SW480 (cell line): ENCODE results near the gene ZBTB8B.
"Not testable (repeated sequence)": the region's sequence is repeated elsewhere in the genome, so short reads cannot be mapped to it uniquely, and the experiment has no call there.

Experiments used
- DNase-seq: peaks from one replicate; pipeline ENCODE4 v3.0.0-alpha.2; 2016; ENCODE audit warnings: low spot score

Gene ZBTB8B

DNA sequence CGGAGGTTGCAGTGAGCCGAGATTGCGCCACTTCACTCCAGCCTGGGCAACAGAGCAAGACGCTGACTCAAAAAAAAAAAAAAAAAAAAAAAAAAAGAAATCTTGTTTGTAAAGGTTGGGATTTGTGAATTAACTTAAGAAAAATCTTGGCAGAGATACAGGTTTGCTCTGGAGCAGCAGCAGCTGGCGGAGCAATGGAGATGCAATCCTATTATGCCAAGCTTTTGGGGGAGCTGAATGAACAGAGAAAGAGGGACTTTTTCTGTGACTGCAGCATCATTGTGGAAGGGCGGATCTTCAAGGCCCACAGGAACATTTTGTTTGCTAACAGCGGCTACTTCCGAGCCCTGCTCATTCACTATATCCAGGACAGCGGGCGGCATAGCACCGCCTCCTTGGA is 5.6 kb downstream of the ZBTB8B start:
- no peak for DNase-seq

DNA sequence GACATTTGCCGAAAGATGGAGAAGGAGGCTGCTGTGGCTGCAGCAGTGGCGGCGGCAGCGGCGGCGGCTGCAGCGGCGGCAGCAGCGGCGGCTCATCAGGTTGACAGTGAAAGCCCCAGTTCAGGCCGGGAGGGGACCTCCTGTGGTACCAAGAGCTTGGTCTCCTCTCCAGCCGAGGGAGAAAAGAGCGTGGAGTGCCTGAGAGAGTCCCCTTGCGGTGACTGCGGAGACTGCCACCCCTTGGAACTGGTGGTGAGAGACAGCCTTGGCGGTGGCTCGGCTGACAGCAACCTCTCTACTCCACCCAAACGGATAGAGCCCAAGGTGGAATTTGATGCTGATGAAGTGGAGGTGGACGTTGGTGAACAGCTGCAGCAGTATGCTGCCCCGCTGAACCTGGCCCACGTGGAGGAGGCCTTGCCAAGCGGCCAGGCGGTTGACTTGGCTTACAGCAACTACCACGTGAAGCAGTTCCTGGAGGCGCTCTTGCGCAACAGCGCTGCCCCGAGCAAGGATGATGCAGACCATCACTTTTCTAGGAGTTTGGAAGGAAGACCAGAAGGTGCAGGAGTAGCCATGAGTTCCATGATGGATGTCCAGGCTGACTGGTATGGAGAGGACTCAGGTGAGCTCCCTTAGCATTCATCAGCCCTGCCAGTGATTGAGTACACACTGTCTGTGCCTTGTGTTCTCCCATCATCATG is 6.3 kb downstream of the ZBTB8B start:
- no peak for DNase-seq

DNA sequence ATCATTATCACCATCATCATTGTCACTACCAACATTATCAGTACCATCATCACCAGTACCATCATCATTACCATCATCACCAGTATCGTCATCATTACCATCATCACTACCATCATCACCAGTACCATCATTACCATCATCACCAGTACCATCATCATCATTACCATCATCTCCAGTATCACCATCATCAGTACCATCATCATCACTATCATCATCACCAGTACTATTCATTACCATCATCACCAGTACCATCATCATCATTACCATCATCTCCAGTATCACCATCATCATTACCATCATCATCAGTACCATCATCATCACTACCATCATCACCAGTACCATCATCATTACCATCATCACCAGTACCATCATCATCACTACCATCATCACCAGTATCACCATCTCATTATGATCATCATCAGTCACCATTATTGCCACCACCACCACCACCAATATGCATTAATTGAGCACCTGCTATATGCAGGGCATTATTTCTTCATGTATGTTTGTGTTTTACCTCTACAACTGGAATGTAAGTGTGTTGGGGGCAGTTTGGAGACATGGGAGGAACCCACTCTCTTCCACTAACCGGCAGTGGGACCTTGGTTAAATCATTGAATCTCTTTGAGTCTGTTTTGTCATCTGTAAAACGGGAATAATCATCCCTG is 7.0 kb downstream of the ZBTB8B start:
- no peak for DNase-seq

DNA sequence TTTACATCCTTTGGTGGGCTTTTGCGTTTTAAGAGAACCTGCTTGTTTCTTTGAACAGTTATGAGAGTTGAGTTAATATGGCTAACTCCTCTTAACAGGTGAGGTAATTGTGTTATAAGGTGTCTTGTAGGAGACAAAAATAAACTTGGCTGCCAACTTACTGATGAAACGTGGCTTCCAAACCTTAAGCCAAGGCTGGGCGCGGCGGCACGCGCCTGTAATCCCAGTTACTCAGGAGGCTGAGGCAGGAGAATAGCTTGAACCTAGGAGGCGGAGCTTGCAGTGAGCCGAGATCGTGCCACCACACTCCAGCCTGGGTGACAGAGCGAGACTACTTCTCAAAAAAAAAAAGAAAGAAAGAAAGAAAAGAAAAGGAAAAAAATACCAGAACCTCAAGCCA is 8.1 kb downstream of the ZBTB8B start:
- not testable (repeated sequence) for DNase-seq

DNA sequence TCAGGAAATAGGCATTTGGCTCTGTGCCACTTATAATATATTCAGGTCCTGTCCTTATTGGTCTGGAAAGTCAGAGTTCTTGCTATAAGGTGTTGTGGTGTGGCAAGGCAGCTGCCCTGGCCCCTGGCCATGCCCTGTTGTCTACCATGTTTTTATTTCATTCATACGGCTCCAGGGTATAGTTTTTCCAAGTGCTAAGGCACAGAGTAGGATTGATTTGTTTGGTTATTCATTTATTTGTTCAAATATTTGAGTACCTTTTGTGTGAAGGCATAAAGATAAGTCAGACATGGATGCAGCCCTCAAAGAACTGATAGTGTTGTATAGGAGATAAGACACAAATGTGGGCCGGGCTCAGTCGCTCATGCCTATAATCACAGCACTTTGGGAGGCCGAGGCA is 10.1 kb downstream of the ZBTB8B start:
- no peak for DNase-seq

DNA sequence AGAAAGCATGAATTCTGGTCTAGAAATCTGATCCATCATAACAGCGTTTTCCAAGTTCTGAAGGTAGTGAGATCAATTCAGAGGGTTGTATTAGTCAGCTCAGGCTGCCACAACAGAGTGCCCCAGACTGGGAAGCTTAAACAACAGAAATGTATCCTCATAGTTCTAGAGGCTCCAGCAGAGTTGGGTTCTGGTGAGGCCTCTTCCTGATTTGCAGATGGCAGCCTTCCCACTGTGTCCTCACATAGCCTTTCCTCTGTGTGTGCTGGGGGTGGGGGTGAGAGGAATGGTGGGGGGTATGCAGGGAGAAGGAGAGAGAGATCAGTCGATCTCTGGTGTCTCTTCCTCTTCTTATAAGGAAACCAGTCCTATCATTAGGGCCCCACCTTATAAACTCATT is 15.1 kb downstream of the ZBTB8B start:
- no peak for DNase-seq

DNA sequence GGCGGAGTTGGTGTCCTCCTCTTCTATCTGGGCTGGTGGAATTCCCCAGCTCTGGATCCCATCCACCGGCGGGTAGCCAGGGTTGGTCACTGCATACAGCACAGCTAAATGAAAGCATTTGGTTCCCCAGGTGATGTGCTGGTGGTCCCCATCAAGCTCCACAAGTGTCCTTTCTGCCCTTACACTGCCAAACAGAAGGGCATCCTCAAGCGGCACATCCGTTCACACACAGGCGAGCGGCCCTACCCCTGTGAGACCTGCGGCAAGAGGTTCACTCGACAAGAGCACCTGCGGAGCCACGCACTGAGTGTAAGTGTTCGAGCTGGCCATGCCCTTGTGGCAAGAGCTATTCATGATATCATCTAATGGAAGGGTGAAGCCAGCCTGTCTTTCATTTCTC is 15.9 kb downstream of the ZBTB8B start:
- DNase-seq: no peak

DNA sequence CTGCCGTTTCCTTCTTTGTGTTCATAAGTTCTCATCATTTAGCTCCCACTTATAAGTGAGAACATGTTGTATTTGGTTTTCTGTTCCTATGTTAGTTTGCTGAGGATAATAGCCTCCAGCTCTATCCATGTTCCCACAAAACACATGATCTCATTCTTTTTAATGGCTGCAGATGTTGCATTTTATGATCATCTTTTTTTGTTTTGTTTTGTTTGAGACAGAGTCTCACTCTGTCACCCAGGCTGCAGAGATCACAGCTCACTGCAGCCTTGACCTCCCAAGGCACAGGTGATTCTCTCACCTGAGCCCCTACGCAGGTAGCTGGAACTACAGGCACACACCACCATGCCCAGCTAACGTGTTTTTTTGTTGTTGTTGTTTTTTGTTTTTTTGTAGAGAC is 16.9 kb downstream of the ZBTB8B start:
- not testable (repeated sequence) for DNase-seq

DNA sequence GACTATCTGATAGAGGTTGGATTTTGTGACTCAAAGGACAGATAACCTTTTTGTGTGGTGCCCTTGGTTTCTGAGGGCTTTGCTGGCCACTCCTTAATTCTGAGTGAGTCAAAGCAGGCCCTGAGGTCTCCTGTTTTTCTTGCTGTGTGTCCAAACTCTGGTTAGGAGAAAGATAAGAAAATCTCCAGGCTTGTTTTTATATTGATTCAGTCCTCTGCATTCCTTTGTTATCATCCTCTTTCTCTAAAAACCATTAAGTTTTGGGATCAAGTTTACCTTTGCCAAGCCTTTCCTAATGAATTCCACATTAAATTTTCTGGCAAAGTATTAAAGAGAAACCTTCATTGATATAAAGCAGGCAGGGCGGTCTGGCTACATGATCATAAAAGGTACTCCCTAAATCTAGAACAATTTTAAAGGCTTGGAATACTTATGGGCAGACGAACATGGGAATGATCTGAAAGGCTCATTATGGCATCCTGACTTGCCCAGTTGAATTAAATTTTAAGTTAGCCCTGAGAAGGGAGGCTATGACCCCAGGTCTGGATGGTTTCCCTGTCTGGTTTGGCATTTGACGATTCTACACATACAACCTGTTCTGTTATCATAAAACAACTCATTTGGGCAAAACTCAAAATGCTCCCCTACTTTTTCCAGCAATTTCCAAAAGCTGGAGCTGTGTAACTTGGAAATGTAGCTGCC is 20.8 kb downstream of the ZBTB8B start:
- no peak for DNase-seq

DNA sequence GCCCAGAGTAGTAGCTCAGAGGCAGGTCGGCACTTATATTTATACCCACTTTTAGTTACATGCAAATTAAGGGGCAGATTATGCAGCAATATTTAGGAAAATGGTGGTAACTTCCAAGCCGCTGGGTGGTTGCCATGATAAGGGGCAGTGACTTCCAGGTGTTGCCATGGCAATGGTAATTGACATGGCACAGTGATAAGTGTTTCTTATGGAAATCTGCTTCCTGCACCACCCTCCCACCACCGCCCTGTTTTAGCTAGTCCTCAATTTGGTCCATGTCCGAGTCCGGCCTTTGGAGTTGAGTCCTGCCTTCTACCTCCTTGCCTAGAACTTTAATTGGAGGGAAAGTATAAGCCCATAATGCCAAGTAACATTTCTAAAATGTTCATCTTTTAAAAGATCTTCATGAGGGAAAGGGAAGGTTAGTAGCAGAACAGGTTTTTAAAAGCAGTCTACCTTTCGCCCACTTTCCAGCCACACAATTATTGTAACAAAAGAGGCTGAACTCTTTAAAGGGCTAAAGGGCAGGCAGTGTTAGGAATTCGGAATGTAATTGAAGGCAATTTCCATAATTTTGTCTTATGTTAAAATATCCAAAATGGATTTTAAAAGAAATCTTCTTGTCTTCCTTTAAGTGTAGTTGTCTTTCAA is 21.7 kb downstream of the ZBTB8B start:
- no peak for DNase-seq

DNA sequence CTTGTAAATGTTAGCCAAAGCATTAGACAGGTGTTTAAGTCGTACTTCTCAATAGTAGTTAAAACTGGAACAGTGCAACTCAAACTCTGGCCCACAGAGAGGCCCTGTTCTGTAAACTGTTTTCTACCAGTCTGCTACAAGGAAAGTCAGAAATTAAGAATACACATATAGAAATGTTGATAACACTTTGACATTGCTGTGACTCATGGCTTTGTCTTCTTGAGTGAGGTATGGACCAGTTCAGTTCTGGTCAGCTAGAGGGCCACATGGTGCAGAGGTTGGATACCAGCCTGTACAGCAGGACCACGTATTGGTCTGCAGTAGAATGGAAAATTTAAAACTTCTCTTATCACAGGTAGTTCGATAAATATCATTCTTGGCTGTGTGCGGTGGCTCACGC is 22.3 kb downstream of the ZBTB8B start:
- no peak for DNase-seq

DNA sequence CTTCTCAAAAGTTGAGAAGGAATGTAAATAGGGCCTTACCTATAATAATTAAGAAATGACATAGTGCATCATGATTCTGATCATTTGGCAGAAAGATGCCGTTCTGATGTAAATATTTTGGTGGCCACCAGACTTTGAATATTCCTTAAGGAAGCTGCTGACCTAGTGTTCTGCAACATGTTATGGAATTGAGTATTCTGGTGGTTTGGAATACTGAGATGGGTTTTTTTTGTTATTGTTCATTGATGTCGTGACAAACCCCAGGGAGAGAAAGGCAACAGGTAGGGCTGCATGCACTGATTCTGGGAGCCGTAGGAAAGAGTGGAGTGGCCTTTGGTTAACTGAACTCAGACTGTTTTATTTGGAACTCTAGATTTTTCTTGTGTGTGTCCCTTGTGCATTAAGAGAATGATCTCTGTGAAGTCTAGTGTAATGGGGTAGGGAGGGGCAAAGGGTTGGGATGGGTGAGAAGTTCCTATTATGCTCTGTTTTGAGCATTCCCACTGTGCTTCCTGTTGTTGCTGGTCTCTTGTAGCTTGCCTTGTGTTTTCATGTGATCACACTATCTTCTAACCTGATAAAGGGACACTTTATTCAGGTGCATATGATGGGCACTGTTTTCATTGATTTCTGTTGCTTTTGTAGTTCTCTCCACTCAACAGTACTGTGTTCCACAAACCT is 25.0 kb downstream of the ZBTB8B start:
- no peak for DNase-seq

DNA sequence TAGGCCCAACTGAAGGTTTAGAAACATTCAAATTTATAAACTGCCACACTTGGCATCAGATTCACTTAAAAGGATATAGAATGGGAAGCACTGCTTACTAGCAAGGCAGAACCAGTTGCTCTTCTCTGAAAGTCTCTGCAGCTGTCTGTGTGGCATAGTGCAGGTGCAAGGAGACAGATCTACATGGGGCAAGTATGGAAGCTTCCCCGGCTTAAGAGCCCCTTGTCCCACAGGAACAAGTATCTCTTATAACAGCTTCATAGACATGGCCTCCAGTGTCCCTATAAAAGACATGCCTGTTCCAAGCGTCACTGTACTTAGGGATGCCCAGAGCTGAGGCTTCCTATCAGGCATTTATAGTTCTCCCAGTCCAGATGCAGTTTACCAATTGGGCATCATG is 26.5 kb downstream of the ZBTB8B start:
- no peak for DNase-seq

DNA sequence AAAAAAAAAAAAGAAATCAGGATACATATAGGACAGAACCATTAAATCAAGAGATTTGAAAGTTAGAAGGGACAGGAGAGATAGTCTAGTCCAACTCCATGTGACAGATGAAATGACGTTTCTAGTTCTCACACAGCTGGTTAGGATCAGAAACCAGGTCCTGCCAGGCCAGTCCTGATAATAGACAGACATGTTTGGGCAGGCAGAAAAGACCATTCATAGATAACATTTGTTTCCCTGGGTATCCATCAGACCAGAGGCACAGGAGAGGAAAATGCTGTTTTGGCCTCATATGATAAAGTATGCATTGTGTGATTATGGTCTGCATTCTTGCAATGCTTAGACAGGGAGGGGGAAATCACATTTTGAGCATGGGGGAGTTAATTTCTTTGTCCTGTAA is 29.3 kb downstream of the ZBTB8B start:
- DNase-seq: no peak

DNA sequence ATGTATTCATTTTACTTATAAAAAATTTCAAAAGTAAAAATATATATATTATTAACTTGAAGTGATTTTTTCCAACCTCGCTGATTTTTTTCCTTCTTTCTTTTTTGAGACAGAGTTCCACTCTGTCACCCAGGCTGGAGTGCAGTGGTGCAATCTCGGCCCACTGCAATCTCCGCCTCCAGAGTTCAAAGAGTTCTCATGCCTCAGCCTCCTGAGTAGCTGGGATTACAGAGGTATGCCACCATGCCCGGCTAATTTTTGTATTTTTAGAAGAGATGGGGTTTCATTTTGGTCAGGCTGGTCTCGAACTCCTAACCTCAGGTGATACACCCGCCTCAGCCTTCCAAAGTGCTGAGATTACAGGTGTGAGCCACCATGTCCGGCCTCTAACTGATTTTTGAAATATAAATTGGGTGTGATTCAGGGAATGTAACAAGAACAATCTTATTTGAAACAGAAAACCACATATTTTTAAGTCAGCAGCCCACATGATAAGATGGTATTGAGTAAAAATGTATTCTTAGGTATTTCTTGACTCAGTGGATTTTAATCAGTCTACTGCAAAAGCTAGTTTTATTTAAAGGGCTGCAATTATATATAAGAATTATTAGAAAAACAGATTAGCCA is 30.0 kb downstream of the ZBTB8B start:
- DNase-seq: no peak

DNA sequence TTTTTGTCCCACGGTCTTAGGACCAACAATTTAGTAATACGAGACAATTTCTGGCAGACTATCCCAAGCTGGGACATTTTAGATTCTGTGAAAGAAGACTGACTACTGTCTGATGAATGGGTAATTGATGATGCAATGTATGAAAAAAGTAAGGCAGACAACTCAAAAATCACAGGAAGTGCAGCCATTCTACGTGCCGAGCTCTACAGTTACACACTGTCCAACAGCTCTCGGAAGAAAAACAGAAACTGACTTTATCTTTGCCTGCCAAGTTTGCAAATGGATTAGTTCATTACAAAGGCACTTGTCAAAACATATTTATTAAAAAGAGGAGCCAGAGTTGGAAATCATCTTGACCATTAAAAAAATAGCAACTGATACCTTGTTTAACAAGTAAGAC is 31.3 kb downstream of the ZBTB8B start:
- DNase-seq: no peak

DNA sequence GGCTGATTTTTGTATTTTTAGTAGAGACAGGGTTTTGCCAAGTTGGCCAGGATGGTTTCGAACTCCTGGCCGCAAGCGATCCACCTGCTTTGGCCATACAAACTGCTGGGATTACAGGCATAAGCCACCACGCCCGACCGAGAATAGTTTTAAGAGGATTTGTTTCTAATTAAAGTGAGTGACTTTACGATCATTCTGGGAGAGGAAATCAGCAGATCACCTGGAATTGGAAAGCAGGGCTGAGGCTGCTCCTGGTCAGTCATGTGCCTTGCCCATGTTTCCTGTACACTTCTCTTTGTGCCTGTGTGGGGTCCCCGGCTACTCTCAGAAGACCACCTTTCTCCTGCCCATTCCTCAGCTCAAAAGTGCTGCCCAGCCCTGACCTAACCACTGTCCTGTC is 33.9 kb downstream of the ZBTB8B start:
- no peak for DNase-seq

DNA sequence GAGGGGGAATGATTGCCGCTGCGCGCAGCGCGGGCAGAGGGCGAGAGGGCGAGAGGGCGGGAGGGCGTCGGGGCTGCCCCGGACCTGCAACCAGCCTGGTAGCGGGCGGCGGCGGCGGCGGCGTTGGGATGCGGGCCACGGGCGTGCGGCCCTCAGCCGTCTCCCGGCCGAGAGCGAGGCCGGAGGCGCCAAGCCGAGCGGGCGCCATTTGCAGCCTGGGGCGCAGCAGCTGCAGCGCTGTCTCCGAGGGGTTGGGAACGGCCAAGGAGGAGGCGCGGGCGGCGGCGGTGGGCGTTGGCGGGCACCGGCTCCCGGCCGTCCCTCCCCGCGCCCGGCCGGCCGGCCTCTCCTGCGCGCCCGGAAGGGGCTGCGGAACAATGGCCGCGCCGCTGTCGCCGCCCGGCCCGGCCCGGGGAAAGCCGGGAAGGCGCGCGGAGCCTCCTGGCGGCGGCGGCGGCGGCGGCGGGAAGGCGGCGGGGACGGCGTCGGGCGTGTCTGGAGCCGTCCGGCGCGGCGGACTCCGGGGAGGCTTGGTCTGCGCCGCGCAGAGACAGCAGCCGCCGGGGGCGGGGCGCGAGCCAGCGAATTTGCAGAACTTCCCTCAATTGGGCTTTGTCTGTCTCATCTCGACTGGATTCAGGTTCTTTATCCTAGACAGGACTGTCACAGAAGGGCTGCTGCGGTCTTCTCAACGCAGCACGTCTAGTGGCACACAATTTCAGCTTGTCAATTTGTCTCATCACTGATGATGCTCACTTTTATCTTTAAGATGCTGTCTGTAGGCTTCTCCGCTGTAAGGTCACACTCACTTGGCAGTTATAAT is 35.7 kb downstream of the ZBTB8B start:
- DNase-seq: peak; percentile 47

DNA sequence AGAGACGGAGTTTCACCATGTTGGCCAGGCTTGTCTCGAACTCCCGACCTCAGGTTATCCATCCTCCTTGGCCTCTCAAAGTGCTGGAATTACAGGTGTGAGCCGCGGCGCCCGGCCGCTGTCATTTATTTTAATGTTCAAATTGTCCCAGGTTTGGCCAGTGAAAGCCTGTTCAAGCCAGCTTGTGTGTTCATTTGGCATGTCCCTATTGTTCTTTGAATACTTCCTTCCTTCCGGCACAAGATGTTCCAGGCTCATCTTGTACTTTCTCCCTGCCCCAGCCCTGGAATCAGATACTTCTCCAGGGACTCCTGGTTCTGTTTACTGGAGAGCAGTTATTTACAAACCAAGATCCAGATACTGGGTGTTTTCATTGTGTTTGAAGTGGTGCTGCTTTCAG is 37.0 kb downstream of the ZBTB8B start:
- no peak for DNase-seq

DNA sequence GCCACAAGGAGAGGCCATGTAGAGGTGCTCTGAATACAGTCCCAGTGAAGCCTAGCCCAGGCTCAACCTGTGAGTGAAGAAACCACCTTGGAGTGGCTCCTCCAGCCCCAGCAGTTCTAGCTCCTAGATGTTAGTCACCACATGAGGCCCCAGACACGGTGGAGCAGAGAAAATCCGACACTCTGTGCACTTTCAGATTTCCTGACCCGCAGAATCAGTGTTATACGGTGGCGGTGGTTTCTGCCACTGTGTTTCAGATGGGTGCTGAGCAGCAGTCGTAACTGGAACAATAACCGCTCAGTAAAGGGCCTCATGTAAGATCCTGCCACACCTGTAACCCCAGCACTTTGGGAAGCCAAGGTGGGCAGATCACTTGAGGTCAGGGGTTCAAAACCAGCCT is 38.3 kb downstream of the ZBTB8B start:
- no peak for DNase-seq

DNA sequence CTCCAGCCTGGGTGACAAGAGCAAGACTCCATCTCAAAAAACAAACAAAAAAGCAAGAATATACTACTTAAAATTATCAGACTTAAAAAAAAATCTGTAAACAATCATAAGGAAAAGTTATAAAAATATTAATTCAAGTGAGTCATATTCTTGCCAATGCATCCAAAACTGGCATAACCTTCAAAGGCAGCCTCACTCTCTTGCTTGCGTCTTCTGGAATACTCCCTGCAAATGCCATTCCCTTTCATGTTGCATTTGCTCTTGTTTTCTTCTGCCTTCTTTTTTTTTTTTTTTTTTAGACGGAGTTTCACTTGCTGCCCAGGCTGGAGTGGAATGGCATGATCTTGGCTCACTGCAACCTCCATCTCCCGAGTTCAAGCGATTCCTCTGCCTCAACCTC is 42.1 kb downstream of the ZBTB8B start:
- no peak for DNase-seq
